GM12864 (cell line): ENCODE measurements around the gene AGPAT3.

Source experiments
- DNase-seq: peaks from one replicate; pipeline ENCODE4 v3.0.0-alpha.2; 2011; ENCODE audit warnings: low read depth
- H3K4me3 ChIP-seq: 2 replicates; pipeline ENCODE4 v1.5.1; 2011; ENCODE audit warnings: mild to moderate bottlenecking, low read depth, low read length, control low read depth
- CTCF ChIP-seq: IDR thresholded peaks from 2 replicates; pipeline ENCODE4 v1.5.1; 2011; ENCODE audit warnings: low read depth, mild to moderate bottlenecking, moderate library complexity, low read length, control low read depth, inconsistent platforms; ENCODE audit errors: missing control alignments

AGPAT3 gene

GRCh38 chr21:43982489-43983078, 117.6 kb downstream of the AGPAT3 start:
- no peak for TF ChIP-seq CTCF

DNA sequence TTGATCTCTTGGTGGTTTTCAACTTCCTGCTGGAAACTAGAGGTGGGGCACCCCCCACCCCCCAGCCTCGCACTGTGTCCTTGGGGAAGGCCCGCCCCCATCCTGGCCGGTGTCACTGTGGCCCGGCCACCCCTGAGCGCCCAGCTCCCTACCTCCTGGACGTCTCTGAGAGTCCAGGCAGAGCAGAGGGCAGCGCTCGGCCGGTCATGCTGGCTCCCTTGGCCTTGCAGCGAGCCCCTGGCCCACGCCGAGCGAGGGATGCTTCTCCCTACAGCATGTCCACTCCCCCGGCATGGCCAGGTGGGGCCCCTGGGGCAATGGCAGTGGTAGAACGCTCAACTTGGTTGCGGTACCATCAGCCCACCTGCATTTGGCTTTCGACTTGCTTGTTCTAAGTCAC, 118.4 kb downstream of the AGPAT3 start:
- no peak for TF ChIP-seq CTCF
- no peak for DNase-seq
- H3K4me3 ChIP-seq, result no peak overlapping the region

More at GRCh38 chr21:43982489-43983078, 117.6 kb downstream of the AGPAT3 start:
- DNase-seq, result no peak
- H3K4me3 ChIP-seq, result no peak overlapping the region

DNA sequence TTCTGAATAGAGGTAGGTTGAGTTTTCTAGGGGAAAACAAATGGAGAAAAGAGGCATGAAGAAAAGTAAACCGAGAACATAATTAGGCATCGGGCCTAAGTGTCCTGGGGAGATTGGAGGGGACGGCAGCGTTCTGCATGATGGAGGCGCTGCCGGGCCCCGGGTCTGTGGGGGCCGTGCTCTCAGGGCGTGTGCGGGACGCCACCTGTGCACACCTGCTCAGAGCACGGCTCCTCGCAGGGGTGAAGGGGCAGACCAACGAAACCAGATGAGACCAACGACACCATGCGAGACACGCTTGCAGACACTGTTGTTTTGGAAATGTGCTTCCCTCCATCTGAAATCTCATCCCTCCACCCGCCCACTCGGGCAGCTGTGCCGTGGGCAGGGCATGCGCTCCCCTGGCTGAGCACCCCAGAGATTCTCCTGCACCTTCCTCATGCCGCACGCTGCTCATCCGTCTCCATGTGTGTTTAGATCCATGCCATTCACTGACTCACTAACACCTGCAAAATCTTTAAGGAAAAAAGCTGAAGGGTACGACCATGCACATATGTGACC, 118.9 kb downstream of the AGPAT3 start:
- no peak for TF ChIP-seq CTCF
- no peak for DNase-seq
- no peak overlapping the region for H3K4me3 ChIP-seq

- no peak overlapping the region for H3K4me3 ChIP-seq
- no peak for DNase-seq
- no peak for TF ChIP-seq CTCF
These were observed 120.1 kb downstream of the AGPAT3 start for GRCh38 chr21:43984905-43985689.

DNA sequence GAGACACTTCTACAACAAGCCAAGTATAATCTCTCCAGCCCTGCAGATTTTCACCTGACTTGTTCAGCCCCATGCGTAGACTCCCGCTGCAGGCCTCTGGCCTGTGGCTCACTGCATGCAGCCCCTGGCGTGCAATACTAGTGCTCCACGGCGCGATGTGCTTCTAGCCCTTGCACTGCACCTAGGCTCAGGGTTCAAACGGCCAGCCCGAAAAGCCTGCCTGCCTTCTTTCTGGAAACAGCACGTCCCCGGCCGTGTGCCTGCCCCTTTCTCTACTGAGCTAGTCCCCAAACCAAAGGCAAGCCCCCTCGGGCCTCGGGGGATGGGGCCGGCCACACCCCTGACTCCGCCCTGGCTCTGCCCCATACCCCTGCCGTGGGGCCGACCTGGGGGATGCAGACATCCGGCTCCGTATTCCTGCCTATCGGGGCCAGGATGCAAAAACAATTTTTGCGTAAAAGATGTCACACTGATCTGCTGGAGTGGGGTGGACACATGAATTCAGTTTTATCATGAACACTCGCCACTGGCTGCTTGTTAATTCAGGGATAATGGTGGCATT, 120.7 kb downstream of the AGPAT3 start:
- no peak for DNase-seq
- TF ChIP-seq CTCF, result no peak
- no peak overlapping the region for H3K4me3 ChIP-seq

DNA sequence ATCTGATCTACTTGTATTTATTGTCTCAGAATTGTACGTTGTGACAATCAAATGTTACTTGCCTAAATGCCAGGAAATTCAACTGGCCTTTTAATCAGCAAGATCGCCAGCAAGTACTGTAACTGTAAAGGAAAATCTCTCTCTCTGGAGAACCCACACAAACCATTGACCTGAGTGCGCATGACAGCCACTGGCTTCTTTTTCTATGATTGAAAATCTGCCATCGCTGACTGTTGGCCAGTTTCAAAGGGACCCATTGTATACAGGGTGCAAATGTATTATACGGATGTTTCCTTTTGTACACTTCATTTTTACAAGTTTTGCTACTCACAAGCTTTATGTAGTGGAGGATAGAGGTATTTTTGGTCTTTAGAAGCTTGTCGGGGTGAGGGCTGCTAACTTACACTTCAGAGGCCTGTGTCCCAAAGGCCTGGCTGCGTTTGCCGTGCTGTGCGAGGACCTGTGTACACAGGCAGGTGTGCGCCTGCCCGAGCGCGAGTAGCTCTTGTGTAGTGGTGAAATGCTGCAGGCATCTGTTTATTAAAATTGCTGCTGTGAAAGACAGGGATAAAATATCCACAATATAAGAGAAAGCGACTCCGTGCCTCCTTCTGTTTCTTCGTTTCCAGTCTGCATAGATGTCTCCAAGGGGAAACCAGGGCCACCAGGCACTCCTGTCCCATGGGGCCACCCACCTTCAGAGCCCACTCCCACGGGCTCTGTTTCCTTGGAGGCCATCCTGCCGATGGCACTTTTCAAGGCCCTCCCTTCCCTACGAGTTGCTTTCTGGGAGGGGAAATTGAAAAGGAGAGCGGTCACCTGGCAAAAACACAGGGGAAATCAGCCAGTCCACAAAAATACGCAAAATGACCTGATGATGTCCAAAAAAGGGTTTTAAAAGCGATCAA, 121.8 kb downstream of the AGPAT3 start:
- no peak overlapping the region for H3K4me3 ChIP-seq
- no peak for TF ChIP-seq CTCF
- no peak for DNase-seq
